ENCODE results near the gene POLG2. TPM values are rescaled to one million over a fixed set of nuclear protein-coding genes. Genes with fewer than 3 reads are reported as not detected.

Gene POLG2
- total RNA-seq, 1 experiment from 2014 or later: 51.5 TPM

GRCh38 chr17:64515829-64516228 is 19.0 kb upstream of the POLG2 start:
- Histone ChIP-seq H3K9ac (ENCODE audit: low read length) (no peak overlapping the region), H3K36me3 (ENCODE audit: control insufficient read depth in 1 of 2, insufficient read depth in 2 of 2, low read length in 2 of 2) (peaks cover 70 to 77% of the 10 kb centered on the region in 2 experiments), H3K4me1 (ENCODE audit: control insufficient read depth in 1 of 2, insufficient read depth in 2 of 2, low read length in 2 of 2) (no peaks in the 10 kb centered on the region), H3K79me2 (ENCODE audit: insufficient read depth, low read length) (peaks cover 89% of the 10 kb centered on the region), H3K4me3 (replicated peaks in 1 of 2; ENCODE audit: low read depth in 1 of 2, low read length in 2 of 2) (no peak overlapping the region), H3K9me3 (ENCODE audit: control insufficient read depth in 1 of 2, insufficient read depth in 1 of 2, low read depth in 1 of 2, low read length in 2 of 2) (no peaks in the 10 kb centered on the region), H3K27ac (ENCODE audit: low read depth, low read length) (no peak overlapping the region), H2AFZ (ENCODE audit: low read depth, low read length, poor library complexity, severe bottlenecking) (no peak overlapping the region), H3K9me2 (ENCODE audit: insufficient read depth) (no peaks in the 10 kb centered on the region), H3K4me2 (ENCODE audit: low read length) (no peak overlapping the region), H3K27me3 (ENCODE audit: insufficient read depth, low read length) (no peaks in the 10 kb centered on the region), H4K20me1 (ENCODE audit: insufficient read depth) (0 out of 2 replicates have a peak, but pooled peaks cover 7% of the 10 kb centered on the region)
- CTCF ChIA-PET: interaction anchor here (1.4 kb wide), 1 partner anchor 13 kb away, joined by 3 read pairs; no protein-coding TSS in a partner anchor
- intact Hi-C loops (cut with micrococcal nuclease): loop anchor here (5.0 kb wide), 1 partner anchor 36 kb away; no protein-coding TSS in a partner anchor
- TF ChIP-seq CEBPB (IDR thresholded peaks at IDR 0.05; ENCODE audit: low read depth) (no peak), TCF7L2 (IDR thresholded peaks at IDR 0.05; ENCODE audit: borderline replicate concordance, extremely low read depth, insufficient read depth, insufficient read length) (no peak), ZBTB33 (IDR thresholded peaks at IDR 0.05; ENCODE audit: extremely low read depth, insufficient replicate concordance, low read length) (no peak), EZH2 (IDR thresholded peaks at IDR 0.05) (no peak), ELF1 (IDR thresholded peaks at IDR 0.05; ENCODE audit: borderline replicate concordance, low read depth) (no peak), SIN3A (IDR thresholded peaks at IDR 0.05; ENCODE audit: low read depth) (no peak), REST (IDR thresholded peaks at IDR 0.05; ENCODE audit: low read depth) (no peak), SRF (IDR thresholded peaks at IDR 0.05; ENCODE audit: low read depth) (no peak), ZNF274 (IDR thresholded peaks at IDR 0.05; ENCODE audit: low read depth, low read length) (no peak), EZH2phosphoT487 (IDR thresholded peaks at IDR 0.05; ENCODE audit: borderline replicate concordance) (no peak), POLR2A (IDR thresholded peaks at IDR 0.05; ENCODE audit: borderline replicate concordance, extremely low read depth, insufficient read depth, insufficient read length) (no peak), ZFX (IDR thresholded peaks at IDR 0.05) (no peak), EGR1 (IDR thresholded peaks at IDR 0.05; ENCODE audit: low read depth) (no peak), CTCF (IDR thresholded peaks at IDR 0.05 in 2 of 3, conservative IDR thresholded peaks at IDR 0.05 in 1 of 3; ENCODE audit: borderline replicate concordance in 1 of 3, insufficient read depth in 1 of 3, low read depth in 2 of 3, low read length in 2 of 3) (no peak), SP1 (IDR thresholded peaks at IDR 0.05; ENCODE audit: low read depth) (no peak), POLR2AphosphoS5 (IDR thresholded peaks at IDR 0.05; ENCODE audit: low read depth, low read length) (no peak), CBX3 (IDR thresholded peaks at IDR 0.05; ENCODE audit: low read depth) (no peak), MAX (IDR thresholded peaks at IDR 0.05) (no peak), JUND (IDR thresholded peaks at IDR 0.05) (no peak)
- RAD21 ChIA-PET (ENCODE audit: low non-redundant PET in 1 of 2, low total read pairs in 2 of 2, uncharacterized antibody in 2 of 2, unreplicated experiment in 2 of 2): no interaction called here
- BruUV-seq (replicated peaks): no TSS peak
- POLR2A ChIA-PET: interaction anchor here (2.9 kb wide), 1 partner anchor 10 kb away, joined by 16 read pairs; the partner anchor contains the start of genes CEP95 and DDX5
- DNase-seq (ENCODE audit: low read depth, low spot score): no peak
- no peak; the same call in 1 of the 2 replicates for ATAC-seq
